ENCODE results near the gene ELP6. TPM values are rescaled to one million over a fixed set of nuclear protein-coding genes. Genes with fewer than 3 reads are reported as not detected.

Gene ELP6
- total RNA-seq, 3 donors from 2014 or later = 21.2 to 26.9 (median 25.9) TPM

GRCh38 chr3:47455806-47456452 lies 57.6 kb downstream of the ELP6 start:
- intact Hi-C loops (cut with DNase I, micrococcal nuclease) = no loop called here
- DNase-seq (no peak), ATAC-seq (no peak)
- H3K36me3 ChIP-seq (ENCODE audit: low read depth) = no peaks in the 10 kb centered on the region
- no peaks in the 10 kb centered on the region for H3K4me1 ChIP-seq (ENCODE audit: low read depth)
- H3K4me3 ChIP-seq = no peak overlapping the region
- H3K9me3 ChIP-seq = peaks cover 2% of the 10 kb centered on the region
- TF ChIP-seq CTCF (IDR thresholded peaks at IDR 0.05) = no peak

- Histone ChIP-seq H3K36me3 (ENCODE audit: low read depth) (no peaks in the 10 kb centered on the region), H3K9me3 (no peaks in the 10 kb centered on the region), H3K4me3 (no peak overlapping the region), H3K4me1 (ENCODE audit: low read depth) (no peaks in the 10 kb centered on the region)
- TF ChIP-seq CTCF (IDR thresholded peaks at IDR 0.05) = no peak
- intact Hi-C loops (cut with DNase I, micrococcal nuclease) = no loop called here
- DNase-seq = no peak
- ATAC-seq = no peak
Observed at GRCh38 chr3:47452453-47453215, 60.9 kb downstream of the ELP6 start.

Other genes with a start within 250 kb of the ELP6 start
- gene KIF9, start 230.9 kb downstream of the ELP6 start, total RNA-seq = 1 to 10 TPM; 5.8 to 9.5 (median 6.1) TPM
- 10 to 100 TPM; 17.0 to 28.7 (median 21.5) TPM for gene KLHL18, start 230.8 kb downstream of the ELP6 start, total RNA-seq
- gene PTPN23, start 132.7 kb downstream of the ELP6 start, total RNA-seq = 10 to 100 TPM; 36.7 to 48.2 (median 43.6) TPM
- 100 to 1,000 TPM; 107 to 151 (median 115) TPM for gene SCAP, start 37.8 kb downstream of the ELP6 start, total RNA-seq
- 1 to 10 TPM in 1 of 3 donors, under 1 TPM in 2; 0.58 to 1.7 (median 0.60) TPM for gene CSPG5, start 65.2 kb upstream of the ELP6 start, total RNA-seq

Measured in mucosa of descending colon (tissue), 3 donors.